GM21576 (cell line): ENCODE measurements around the gene FN3KRP.
A peak's percentile ranks its signal among the peaks of the same experiment; 100 is the strongest.

ENCODE experiments used
- ATAC-seq: cut with Tn5 transposase; IDR thresholded peaks from one replicate; pipeline ENCODE4 v1.9.1; 2021; ENCODE audit warnings: mild to moderate bottlenecking, moderate library complexity; ENCODE audit not compliant: unreplicated experiment

Gene FN3KRP

DNA sequence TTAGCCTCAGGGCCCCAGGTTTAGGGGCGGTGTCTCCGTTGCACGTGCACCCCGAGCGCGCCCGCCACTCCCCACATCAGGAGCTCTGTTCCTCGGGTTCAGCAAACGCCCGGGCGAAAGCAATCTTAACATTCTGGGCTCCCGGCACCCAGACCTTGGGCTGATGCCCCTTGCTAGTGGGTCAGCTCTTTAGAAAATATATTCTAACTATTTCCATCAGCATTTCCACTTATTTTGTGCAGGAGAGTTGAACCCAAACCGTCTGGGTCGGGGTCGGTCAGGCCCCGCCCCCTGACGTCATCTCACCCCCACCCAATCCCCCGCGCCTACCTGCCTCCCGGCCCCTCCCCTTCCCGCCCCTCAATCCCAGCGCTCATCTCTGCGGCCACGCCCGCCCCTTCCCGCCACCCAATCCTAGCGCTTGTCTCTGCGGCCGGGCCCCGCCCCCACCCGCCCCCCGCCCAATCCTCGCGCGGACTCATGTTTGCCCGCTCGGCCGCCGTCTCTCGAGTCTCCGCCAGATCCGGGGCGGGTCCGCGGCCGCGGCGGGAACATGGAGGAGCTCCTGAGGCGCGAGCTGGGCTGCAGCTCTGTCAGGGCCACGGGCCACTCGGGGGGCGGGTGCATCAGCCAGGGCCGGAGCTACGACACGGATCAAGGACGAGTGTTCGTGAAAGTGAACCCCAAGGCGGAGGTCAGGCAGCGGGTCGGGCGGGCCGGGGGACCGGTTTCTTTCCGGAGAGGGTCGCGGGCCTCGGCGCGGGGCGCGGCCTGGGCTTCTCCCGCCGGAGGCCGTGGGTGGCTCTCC is at the start of gene FN3KRP:
TSS of gene FN3KRP (plus strand) at position 504 of the 808 bp plus-strand sequence. CDS start at position 554, 50 bp downstream.
- ATAC-seq, result peak; percentile 72

DNA sequence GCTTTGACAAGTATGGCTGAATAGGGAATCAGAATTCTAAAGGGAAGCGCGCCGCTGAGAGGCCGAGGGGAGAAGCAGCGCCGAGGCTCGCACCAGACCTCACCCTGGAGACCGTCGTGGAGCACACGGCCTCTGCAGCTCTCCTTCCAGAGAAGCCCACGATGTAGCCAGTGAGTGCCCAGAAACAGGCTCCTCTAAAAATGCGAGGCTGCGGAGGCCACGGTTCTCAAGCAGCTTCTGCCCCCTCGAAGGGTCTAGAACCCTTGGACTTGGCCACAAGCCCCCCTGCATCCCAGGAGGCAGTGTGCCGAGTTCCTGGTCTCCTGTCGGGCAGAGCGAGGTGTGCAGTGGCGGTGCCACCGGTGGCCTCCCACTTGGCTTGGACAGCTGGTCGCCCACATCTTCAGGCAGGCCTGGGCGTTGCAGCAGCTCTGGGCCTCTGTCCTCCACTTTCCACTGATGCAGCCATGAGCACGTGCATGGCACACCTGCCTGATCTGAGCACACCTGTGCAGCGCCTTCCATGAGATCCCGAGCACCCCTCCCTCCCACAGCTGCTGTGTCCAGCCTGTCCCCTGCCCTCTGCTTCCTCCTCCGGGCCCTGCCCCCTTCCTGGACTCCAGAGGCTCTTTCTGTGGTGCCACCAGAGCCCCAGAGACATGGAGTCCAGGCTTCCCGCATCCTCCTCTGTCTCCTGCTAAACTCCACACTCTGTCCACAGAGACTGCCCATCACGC is 49.4 kb upstream of the FN3KRP start:
- ATAC-seq, result no peak

- ATAC-seq, result no peak
Measured at GRCh38 chr17:82667668-82668000, 48.9 kb upstream of the FN3KRP start.

DNA sequence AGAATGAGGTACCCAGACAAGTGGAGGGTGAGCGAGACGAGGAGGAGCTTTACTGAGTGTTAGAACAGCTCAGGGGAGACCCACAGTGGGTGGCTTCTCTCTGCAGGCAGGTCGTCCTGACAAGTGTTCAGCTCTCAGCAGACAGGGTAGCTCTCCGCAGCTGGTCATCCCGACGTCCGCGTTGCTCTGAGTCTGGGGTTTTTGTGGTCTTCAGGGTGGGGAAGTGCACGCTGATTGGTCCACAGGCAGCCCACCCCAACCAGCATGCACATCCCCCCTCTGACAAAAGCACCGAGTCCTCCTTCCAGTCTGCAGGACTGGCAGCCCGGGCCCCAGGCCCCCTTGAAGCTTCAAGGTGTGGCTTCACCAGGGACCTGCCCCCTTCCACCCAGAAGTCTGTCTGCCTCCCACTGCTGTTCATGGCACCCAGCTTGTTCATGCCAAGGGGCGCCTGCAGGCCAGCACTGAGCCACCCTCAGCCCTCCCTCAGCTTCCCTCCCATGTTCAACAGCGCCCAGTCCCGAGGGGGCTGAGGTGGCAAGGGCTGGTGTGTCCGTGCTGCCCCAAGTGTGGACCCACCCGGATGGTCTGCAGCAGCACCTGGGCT is 48.4 kb upstream of the FN3KRP start:
- no peak for ATAC-seq

DNA sequence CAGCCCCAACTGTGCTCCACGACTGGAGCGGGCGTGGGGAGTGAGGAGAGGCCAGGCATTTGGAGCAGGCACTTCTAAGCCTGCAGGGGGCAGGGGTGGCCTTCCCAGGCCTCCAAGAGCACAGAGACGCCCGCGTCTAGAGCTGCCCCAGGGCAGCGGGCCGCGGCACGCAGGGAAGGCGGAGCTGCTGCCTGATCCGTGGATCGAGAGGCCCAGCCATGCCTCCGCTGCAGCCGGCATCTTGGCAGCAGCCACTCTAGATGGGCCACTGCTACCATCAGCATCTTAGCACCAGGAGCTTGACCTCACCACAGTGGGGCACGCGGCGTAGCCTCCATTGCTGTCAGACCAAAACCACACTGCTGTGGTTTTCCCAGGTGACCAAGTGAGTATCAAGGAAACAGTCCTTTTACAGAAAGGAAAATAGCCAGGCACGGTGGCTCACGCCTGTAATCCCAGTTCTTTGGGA is 47.8 kb upstream of the FN3KRP start:
- ATAC-seq, result no peak

DNA sequence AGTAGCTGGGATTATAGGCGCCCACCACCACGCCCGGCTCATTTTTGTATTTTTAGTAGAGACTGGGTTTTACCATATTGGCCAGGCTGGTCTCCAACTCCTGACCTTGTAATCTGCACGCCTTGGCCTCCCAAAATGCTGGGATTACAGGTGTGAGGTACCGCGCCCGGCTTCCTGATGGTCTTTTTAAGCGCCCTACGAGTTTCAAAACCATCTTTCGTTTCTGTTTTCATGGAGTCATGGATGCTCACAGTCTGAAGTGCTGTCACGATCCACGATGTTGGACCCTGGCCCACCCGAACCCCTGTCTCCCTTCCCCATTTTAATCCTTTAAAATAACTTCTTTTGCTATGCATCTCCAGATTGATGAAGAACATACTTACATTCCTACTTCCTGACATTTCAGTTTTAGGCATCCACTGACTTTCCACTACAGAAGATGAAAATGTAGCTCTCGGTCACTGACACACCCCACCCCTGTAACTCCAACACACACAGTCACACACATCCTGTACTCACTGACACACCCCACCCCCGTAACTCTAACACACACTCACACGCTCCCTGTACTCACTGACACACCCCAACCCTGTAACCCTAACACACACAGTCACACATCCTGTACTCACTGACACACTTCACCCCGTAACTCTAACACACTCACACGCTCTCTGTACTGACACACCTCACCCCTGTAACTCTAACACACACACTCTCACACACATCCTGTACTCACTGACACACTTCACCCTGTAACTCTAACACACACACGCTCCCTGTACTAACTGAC is 45.6 kb upstream of the FN3KRP start:
- ATAC-seq, result no peak

DNA sequence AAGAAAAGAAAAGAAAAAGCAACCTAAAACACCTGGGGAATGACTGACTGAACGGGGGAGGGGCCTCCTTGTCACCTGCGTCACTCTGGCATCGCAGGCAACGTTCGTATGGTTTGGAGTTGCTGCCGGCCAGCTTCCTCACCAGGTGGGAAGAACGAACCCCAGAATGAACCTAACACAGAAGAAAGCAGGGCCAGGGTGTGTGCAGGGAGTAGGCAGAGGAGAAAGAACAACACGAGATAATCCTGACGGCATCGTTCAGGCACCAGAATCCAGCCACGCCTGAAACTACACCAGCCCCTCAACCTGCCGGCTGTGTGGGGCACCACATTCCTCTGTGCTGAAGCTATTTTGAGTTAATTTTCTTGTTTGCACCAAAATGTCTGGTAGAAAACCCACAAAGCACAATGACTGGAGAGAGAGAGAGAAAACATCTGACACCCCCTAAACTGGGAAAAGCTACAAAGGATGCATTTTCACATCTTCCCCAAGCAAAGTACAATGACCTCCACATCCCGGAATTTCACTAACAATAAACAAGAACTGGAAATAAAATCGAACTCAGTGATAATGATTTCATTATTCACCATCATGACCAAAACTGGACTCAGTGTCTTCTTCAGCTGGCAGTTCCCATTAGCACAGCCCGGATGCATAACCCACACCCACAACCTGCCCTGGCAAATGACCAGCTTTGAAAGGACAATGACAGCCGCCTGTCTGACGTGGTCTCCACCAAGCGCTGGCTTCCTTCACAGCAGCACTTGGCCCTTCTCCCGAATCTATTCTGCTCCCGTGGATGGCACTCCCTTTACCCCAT is 41.6 kb upstream of the FN3KRP start:
- no peak for ATAC-seq

DNA sequence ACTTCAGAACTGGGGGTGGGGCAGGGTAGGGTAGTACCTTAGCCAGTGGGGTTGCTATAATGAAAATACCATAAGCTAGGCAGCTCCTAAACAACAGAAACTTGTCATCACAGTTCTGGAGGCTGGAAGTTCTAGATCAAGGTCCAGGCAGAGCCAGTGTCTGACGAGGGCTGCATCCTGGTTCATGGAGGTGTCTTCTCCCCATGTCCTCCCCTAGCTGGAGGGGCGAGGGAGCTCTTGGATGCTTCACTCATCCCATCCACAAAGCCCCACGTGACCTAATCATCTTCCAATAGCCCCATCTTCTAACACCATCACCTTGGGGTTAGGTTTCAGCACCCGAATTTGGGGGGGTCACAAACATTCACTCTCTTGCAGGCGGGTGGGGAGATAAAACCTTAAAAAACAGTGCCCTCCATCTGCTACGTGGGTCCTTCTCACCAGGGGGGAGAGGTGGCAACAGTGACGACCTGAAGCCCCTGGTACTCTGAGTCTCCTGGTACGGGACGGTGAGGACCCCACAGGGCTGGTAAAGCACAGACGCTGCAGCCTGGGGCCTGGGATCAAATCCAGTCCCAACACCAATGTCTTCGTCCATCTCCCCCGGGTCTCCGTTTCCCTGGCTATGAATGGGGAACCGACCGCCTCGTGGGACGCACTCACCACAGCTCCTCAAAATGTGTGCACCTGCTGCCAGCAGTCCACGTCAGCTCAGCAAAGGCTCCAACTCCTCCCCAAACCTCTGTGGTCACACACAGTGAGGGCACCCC is 40.8 kb upstream of the FN3KRP start:
- no peak for ATAC-seq

DNA sequence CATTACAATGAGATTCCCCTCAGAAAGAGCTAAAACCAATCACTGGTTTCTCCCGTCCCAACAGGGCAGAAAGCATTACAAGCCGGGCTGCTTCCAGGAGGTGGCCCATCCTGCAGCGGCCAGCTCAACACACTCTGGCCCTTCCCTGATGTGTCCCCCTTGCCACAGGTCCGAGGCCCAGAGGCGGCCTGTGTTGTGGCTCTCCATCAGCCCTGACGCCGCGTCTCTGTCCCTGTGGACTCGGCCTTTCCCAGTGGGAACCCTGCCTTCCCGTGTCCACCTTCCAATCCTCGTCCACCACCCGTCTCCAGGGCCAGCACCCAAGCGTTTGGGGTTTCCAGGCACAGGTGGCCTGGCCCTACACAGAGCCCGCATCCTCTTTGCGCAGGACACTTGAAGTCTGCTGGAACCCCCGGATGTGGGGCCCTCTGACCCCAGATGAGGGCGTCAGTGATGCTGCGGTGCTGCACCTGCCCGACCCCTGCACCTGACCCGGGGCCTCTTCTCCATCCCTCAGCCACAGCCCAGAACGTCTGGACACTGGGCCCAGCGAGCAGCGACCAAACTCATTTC is 39.1 kb upstream of the FN3KRP start:
- ATAC-seq, result no peak

GRCh38 chr17:82678265-82678891 is 38.1 kb upstream of the FN3KRP start:
- ATAC-seq, result no peak

GRCh38 chr17:82679586-82680465 is 36.7 kb upstream of the FN3KRP start:
- no peak for ATAC-seq

DNA sequence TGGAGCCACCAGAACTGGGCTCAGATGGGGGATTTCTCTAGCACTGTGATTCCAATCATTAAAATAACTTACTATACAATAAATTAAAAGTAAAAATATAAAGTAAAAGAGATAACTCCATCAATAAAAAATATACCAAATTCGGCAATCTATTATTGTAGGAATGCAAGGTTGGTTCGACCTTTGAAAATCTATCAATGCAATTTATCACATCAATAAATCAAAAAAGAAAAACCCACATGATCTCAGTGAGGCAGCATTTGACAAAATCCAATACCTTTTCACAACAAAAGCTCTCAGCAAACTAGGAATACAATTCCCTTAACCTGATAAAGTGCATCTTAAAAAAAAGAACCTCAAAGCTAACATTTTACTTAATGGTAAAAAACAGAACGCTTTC is 35.0 kb upstream of the FN3KRP start:
- no peak for ATAC-seq

DNA sequence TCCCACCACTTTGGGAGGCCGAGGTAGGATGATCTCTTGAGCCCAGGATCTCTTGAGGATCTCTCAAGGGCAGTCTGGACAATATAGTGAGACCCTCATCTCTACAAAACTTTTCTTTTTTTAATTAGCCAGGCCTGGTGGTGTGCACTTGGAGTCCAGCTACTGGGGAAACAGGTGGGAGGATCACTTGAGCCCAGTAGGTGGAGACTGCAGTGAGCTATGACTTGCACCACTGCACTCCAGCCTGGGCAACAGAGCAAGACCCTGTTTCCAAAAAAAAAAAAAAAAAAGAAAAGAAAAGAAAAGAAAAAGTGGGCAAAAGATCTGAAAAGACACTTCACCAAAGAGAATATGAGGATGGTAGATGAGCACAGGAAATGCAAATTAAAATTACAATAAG is 33.0 kb upstream of the FN3KRP start:
- no peak for ATAC-seq

- ATAC-seq, result no peak
Measured at GRCh38 chr17:82684228-82684841, 32.2 kb upstream of the FN3KRP start.

- no peak for ATAC-seq
Measured at GRCh38 chr17:82685291-82685690, 31.2 kb upstream of the FN3KRP start.

- no peak for ATAC-seq
Measured at GRCh38 chr17:82686366-82687324, 29.9 kb upstream of the FN3KRP start.
